HG03342 (cell line): Measurements from ENCODE around the gene PDCD2L.
"Not testable (repeated sequence)": the region's sequence is repeated elsewhere in the genome, so short reads cannot be mapped to it uniquely, and the experiment has no call there.

Experiments used
- ATAC-seq: cut with Tn5 transposase; IDR thresholded peaks from one replicate; pipeline ENCODE4 v1.9.1; 2021; ENCODE audit warnings: mild to moderate bottlenecking, moderate library complexity; ENCODE audit not compliant: unreplicated experiment

PDCD2L gene

DNA sequence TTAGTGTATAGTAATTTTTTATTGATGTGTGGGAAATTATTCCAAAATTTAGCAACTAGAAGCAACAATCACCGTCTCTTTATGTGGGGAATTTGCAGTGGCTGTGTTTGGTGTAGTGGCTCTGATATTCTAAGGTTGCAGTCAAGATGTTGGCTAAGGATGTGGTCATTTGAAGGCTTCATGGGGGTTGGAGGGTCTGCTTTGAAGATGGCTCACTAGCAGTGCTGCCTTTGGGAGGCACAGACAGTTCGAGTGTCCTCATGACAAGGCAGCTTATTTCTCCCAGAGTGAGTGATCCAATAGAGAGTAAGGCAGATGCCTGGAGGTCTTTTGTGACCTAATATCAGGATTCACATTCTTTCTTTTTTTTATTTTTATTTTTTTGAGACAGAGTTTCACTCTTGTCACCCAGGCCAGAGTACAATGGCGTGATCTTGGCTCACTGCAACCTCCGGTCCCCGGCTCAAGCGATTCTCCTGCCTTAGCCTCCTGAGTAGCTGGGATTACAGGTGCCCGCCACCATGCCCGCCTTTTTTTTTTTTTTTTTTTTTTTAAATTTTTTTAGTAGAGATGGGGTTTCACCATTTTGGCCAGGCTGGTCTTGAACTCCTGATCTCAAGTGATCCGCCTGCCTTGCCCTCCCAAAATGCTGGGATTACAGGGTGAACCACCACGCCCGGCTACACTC is 30.5 kb upstream of the PDCD2L start:
- no peak for ATAC-seq

- ATAC-seq: no peak
Observed at GRCh38 chr19:34375598-34375997, 28.6 kb upstream of the PDCD2L start.

DNA sequence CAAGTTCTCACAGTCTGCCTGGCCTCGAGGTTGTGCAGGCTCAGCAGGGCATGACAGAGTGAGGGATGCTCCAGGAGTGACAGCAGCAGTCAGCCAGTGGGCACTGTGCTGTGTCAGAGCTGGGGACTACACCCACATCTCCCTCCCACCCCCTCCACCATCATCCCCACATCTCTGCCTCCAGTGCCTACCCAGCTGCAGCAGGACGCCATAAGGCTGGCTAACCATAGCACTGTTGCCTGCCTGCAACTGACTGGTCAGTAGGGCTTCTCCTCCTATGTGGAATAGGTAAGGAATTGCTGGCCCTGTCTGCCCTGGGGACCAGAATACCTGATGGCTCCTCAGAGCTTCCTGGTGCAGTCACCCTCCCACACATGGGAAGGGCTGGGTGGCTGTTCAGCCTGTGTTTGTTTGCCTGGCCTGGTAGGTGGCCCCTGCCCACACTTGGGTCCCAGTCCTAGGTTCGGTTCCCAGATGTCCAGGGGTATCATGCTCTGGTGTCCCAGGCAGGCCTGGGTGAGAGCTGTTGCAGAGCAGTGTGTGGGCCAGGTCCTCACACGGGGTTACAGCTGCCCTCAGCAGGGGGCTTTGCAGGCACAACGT is 23.5 kb upstream of the PDCD2L start:
- ATAC-seq: no peak

DNA sequence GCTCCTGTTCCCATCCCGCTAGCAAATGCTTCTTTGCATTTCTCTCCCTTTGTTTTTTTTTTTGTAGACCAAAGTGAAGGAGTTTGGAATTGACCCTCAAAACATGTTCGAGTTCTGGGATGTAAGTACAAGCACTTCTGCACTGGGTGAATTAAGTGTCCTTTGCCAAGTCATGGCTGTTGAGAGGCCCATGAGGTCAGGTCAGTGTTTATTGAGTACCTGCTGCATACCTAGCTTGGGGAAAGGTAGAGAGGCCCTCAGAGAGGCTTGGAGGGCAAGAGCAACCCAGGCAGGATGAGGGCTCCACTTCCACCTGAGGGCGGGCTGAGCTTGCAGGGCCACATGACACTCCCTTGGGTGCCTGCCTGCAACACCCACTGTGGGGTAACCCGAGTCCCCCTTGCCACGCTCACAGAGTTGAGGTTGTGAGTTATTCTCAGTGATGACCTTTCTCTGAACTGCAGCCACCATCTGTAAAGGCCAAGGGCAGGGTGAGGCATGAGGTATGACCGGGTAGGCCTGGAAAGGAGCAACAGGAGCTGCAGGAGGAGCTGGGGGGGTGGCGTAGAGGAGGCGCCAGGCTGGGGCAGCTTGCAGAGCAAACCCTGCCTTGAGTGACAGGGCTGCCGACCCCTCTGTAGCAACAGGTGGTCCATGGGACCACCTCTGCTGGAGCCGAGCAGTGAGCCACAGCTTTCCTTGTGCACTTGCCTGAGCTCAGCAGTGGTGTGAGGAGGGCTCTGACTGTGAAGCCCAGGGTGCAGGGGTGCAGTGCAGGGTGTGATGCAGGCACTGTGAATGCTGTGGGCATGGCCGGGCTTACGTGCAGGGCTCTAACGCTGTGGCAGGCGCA is 22.6 kb upstream of the PDCD2L start:
- no peak for ATAC-seq

DNA sequence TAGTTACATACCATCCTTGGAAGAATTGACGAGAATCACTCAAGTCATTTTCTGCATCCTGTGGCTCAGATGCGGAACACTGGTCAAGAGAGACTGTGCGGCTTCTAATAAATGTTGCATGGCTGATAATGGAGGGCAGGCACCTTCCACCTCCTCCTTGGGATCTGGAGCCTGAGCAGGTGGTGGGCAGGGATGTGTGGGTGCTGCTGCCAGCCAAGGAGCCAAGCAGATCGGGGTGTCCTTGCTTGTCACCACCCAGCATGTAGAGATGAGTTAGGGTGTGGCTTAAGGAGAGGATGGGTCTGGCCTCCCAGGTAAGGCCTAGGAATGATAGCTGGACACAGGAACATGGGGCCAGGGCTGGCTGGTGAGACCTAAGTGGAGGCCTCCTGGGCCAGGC is 21.7 kb upstream of the PDCD2L start:
- no peak for ATAC-seq

GRCh38 chr19:34383599-34383998 is 20.6 kb upstream of the PDCD2L start:
- ATAC-seq: no peak

DNA sequence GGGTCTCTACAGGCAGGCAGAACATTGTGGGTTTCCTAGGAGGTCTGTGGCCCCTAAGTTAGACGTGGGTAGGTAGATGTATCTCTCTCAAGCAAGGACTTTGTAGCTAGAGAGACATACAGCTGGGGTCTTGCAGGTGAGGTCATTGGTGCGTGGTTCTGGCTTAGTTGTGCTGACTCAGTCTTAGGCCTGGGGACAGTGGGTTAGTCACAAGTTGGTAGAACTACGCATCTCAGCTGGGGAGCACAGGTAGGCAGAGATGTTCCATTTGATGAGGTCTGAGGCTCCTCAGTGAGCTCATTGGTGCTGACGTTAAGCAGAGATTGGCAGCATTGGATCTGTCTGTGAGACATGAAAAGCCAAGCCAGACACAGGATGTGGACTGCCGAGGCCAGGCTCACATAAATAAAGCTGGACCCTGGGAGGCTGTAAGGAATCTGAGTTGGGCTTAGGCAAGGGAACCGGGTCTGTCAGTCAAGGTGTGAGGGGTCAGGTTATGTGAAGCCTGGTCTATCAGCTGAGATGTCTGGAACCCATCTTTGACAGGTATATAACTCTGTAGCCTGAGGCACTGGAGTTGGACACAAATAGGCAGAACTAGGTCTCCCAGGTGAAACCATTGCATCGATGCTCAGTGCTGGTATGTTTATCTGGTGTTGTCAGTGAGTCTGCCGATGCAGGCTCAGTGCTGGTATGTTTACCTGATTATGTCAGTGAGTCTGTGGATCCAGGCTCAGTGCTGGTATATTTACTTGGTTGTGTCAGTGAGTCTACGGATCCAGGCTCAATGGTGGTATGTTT is 17.4 kb upstream of the PDCD2L start:
- no peak for ATAC-seq

GRCh38 chr19:34387446-34387810 is 16.8 kb upstream of the PDCD2L start:
- ATAC-seq: no peak

- not testable (repeated sequence) for ATAC-seq
Observed at GRCh38 chr19:34388745-34389144, 15.5 kb upstream of the PDCD2L start.

DNA sequence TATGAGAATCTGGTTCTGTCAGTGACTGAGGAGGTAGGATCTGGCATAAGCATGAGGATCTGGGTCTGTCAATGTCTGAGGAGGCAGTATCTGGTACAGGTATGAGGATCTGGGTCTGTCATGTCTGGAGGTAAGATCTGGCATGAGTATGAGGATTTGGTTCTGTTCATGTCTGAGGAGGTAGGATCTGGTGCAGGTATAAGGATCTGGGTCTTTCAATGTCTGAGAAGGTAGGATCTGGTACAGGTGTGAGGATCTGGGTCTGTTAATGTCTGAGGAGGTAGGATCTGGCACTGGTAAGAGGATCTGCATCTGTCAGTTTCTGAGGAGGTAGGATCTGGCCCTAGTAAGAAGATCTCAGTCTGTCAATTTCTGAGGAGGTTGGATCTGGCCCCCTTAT is 12.4 kb upstream of the PDCD2L start:
- no peak for ATAC-seq

- no peak for ATAC-seq
Observed at GRCh38 chr19:34393031-34393430, 11.2 kb upstream of the PDCD2L start.

- no peak for ATAC-seq
Observed at GRCh38 chr19:34393629-34394028, 10.6 kb upstream of the PDCD2L start.

- ATAC-seq: no peak
Observed at GRCh38 chr19:34397853-34398252, 6.3 kb upstream of the PDCD2L start.

GRCh38 chr19:34399886-34400285 is 4.3 kb upstream of the PDCD2L start:
- no peak for ATAC-seq

DNA sequence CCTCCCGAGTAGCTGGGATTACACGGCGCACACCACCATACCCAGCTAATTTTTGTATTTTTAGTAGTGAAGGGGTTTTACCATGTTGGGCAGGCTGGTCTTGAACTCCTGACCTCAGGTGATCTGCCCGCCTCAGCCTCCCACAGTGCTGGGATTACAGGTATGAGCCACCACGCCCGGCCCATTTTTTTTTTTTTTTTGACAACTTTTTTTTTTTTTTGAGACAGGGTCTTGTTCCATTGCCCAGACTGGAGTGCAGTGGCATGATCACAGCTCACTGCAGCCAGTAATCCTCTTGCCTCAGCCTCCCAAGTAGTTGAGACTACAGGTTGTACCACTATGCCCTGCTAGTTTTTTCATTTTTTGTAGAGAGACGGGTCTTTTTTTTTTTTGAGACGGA is 3.4 kb upstream of the PDCD2L start:
- ATAC-seq: not testable (repeated sequence)

DNA sequence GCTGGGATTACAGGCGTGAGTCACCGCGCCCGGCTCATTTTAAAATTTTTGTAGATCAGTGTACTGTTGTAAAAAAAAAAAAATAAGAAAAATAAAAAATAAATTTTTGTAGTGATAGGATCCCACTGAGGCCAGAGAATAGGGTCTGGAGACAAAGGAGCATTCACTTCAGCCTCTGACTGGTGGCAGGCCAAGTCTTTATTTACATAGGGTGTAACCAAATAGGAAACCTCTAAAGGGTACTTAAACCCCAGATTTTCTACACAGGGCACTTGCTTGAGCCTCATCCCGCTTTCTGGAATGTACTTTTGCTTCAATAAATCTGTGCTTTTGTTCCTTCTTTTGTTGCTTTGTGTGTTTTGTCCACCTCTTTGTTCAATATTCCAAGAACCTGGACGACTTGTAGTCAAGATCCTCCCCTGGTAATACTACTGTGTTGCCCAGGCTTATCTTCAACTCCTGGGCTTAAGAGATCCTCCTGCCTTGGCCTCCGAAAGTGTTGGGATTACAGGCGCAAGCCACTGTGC is 2.1 kb upstream of the PDCD2L start:
- no peak for ATAC-seq

DNA sequence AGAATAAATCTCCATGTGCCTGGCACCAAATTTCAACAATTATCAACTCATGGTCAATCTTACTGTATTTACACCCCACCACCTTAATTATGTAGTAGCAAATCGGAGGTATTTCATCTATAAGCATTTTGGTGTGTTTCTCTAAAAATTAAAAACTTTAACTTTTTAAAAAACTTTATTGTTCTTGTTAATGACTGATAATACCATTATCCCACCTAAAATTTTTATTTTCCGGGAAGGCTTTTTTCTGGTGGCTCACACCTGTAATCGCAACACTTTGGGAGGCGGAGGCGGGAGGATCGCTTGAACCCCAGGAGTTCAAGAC is 453 bp upstream of the PDCD2L start:
- ATAC-seq: peak; percentile 19

GRCh38 chr19:34405892-34406660 is 1.9 kb downstream of the PDCD2L start:
- no peak for ATAC-seq

- no peak for ATAC-seq
Observed at GRCh38 chr19:34408411-34408810, 4.2 kb downstream of the PDCD2L start.
